ENCODE measurements around the gene BRDT.

BRDT gene

DNA sequence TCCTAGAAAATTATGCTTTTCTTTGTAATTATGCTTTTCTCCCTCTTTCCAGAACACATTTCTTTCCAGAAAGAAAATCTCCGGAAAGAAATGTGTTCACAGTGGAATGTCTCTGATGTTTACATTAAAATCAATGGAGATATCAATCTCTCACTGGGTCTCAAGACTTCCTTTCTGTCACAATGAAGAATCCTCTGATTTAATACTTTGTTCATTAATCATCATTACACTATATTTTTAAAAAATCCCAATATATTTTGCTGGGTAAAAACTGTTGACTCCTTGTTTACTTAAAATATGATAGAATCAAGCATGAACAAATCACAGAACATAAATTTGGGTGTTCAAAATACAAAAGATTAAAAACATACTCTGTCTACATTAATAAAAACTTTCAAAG lies 36.9 kb upstream of the BRDT start:
- no peak overlapping the region for H3K4me2 ChIP-seq (ENCODE audit: low read depth, low read length)
- H3K9me2 ChIP-seq (replicated peaks; ENCODE audit: insufficient read depth, low read length), result no peaks in the 10 kb centered on the region
- no peak overlapping the region for H2AFZ ChIP-seq (ENCODE audit: low read length)
- H3K9me3 ChIP-seq (replicated peaks; ENCODE audit: insufficient read depth, low read length), result no peaks in the 10 kb centered on the region
- no peaks in the 10 kb centered on the region for H3F3A ChIP-seq (ENCODE audit: insufficient read depth, low read length)
- TF ChIP-seq EZH2phosphoT487 (IDR thresholded peaks at IDR 0.05; ENCODE audit: low read length) (no peak), EZH2 (optimal IDR thresholded peaks at IDR 0.05; ENCODE audit: low read depth, low read length) (no peak)
- TF ChIP-seq, protein P1, sequence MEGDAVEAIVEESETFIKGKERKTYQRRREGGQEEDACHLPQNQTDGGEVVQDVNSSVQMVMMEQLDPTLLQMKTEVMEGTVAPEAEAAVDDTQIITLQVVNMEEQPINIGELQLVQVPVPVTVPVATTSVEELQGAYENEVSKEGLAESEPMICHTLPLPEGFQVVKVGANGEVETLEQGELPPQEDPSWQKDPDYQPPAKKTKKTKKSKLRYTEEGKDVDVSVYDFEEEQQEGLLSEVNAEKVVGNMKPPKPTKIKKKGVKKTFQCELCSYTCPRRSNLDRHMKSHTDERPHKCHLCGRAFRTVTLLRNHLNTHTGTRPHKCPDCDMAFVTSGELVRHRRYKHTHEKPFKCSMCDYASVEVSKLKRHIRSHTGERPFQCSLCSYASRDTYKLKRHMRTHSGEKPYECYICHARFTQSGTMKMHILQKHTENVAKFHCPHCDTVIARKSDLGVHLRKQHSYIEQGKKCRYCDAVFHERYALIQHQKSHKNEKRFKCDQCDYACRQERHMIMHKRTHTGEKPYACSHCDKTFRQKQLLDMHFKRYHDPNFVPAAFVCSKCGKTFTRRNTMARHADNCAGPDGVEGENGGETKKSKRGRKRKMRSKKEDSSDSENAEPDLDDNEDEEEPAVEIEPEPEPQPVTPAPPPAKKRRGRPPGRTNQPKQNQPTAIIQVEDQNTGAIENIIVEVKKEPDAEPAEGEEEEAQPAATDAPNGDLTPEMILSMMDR (IDR thresholded peaks at IDR 0.05; ENCODE audit: low read length), result no peak
- H4K20me1 ChIP-seq (ENCODE audit: insufficient read depth, low read length), result no peaks in the 10 kb centered on the region
- no peak overlapping the region for H3K27ac ChIP-seq (ENCODE audit: low read length)
- H3K79me2 ChIP-seq (ENCODE audit: low read length), result no peaks in the 10 kb centered on the region
- H3K4me1 ChIP-seq (ENCODE audit: low read length), result no peaks in the 10 kb centered on the region
- H3K4me3 ChIP-seq (ENCODE audit: low read length), result no peak overlapping the region
- no peak for DNase-seq
- no peak overlapping the region for H3K9ac ChIP-seq (ENCODE audit: low read length)
- H3K36me3 ChIP-seq (replicated peaks; ENCODE audit: insufficient read depth, low read length), result no peaks in the 10 kb centered on the region
- H3K27me3 ChIP-seq (replicated peaks; ENCODE audit: insufficient read depth, low read length), result no peaks in the 10 kb centered on the region

DNA sequence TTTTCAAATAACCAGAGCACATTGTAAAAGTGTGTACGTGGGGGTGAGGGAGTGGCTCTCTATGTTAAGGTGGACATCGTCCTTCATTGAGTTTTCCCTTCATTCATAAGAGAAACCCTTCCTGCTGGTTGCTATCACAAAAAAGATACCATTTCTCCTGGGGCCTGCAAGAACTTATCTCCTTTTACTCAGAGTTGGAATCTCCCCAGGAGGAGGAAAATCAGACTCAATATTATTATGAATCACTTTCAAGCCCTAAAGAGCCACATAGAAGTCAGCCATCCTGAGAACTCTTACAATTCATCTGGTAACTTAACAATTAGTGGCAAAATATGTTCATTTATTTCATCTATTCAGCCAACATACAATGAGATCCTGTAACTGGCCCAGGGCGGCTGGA lies 36.2 kb upstream of the BRDT start:
- Histone ChIP-seq H3K4me1 (ENCODE audit: low read length) (no peaks in the 10 kb centered on the region), H4K20me1 (ENCODE audit: insufficient read depth, low read length) (no peaks in the 10 kb centered on the region), H3K27me3 (replicated peaks; ENCODE audit: insufficient read depth, low read length) (no peaks in the 10 kb centered on the region), H3K4me3 (ENCODE audit: low read length) (no peak overlapping the region), H3F3A (ENCODE audit: insufficient read depth, low read length) (no peaks in the 10 kb centered on the region), H3K9me2 (replicated peaks; ENCODE audit: insufficient read depth, low read length) (no peaks in the 10 kb centered on the region), H2AFZ (ENCODE audit: low read length) (no peak overlapping the region), H3K36me3 (replicated peaks; ENCODE audit: insufficient read depth, low read length) (no peaks in the 10 kb centered on the region), H3K27ac (ENCODE audit: low read length) (no peak overlapping the region), H3K4me2 (ENCODE audit: low read depth, low read length) (no peak overlapping the region), H3K79me2 (ENCODE audit: low read length) (no peaks in the 10 kb centered on the region), H3K9ac (ENCODE audit: low read length) (no peak overlapping the region), H3K9me3 (replicated peaks; ENCODE audit: insufficient read depth, low read length) (no peaks in the 10 kb centered on the region)
- DNase-seq, result no peak
- TF ChIP-seq, protein P1 (IDR thresholded peaks at IDR 0.05; ENCODE audit: low read length), result no peak
- TF ChIP-seq EZH2 (optimal IDR thresholded peaks at IDR 0.05; ENCODE audit: low read depth, low read length) (no peak), EZH2phosphoT487 (IDR thresholded peaks at IDR 0.05; ENCODE audit: low read length) (no peak)

DNA sequence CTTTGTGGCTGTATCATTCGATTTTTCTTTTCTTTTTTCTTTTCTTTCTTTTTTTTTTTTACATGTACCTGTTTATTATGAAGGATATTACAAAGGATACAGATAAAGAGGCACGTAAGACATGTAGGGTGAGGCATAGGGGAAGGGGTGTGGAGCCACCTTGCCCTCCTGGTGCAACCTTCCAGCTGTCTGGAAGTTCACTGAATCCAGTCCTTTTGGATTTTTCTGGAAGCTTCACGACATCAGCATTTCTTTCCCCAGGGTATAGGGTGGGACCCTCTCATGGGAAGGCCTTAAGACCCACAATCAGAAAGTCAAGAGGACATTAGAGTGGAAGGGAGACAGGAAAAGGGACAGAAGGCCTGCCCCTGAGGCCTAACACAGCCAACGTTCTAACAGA lies 33.2 kb upstream of the BRDT start:
- Histone ChIP-seq H3K4me3 (ENCODE audit: low read length) (no peak overlapping the region), H3K4me2 (ENCODE audit: low read depth, low read length) (no peak overlapping the region), H3K79me2 (ENCODE audit: low read length) (no peaks in the 10 kb centered on the region), H3F3A (ENCODE audit: insufficient read depth, low read length) (no peaks in the 10 kb centered on the region), H3K9ac (ENCODE audit: low read length) (no peak overlapping the region), H3K9me3 (replicated peaks; ENCODE audit: insufficient read depth, low read length) (no peaks in the 10 kb centered on the region), H2AFZ (ENCODE audit: low read length) (no peak overlapping the region), H3K36me3 (replicated peaks; ENCODE audit: insufficient read depth, low read length) (no peaks in the 10 kb centered on the region), H3K27me3 (replicated peaks; ENCODE audit: insufficient read depth, low read length) (no peaks in the 10 kb centered on the region), H3K27ac (ENCODE audit: low read length) (no peak overlapping the region), H3K4me1 (ENCODE audit: low read length) (no peaks in the 10 kb centered on the region), H4K20me1 (ENCODE audit: insufficient read depth, low read length) (no peaks in the 10 kb centered on the region), H3K9me2 (replicated peaks; ENCODE audit: insufficient read depth, low read length) (no peaks in the 10 kb centered on the region)
- no peak for DNase-seq
- TF ChIP-seq EZH2 (optimal IDR thresholded peaks at IDR 0.05; ENCODE audit: low read depth, low read length) (no peak), EZH2phosphoT487 (IDR thresholded peaks at IDR 0.05; ENCODE audit: low read length) (no peak)
- TF ChIP-seq, protein P1 (IDR thresholded peaks at IDR 0.05; ENCODE audit: low read length), result no peak
